IPS DF 6.9 (cell line): ENCODE data around the gene SLF2.

Experiments
- DNase-seq: peaks from one replicate; pipeline ENCODE4 v3.0.0-alpha.2; 2013; ENCODE audit warnings: low read depth, low spot score
- H3K27ac ChIP-seq: one replicate; pipeline ENCODE4 v1.5.1; 2013; ENCODE audit warnings: low read length, control low read depth
- H3K27me3 ChIP-seq: 2 replicates; pipeline ENCODE4 v1.6.1; 2013; ENCODE audit warnings: mild to moderate bottlenecking, low read length; ENCODE audit not compliant: control insufficient read depth, insufficient read depth
- H3K36me3 ChIP-seq: 2 replicates; pipeline ENCODE4 v1.6.1; 2013; ENCODE audit warnings: low read length; ENCODE audit not compliant: control insufficient read depth, insufficient read depth
- H3K4me1 ChIP-seq: 2 replicates; pipeline ENCODE4 v1.6.1; 2013; ENCODE audit warnings: low read length; ENCODE audit not compliant: control insufficient read depth, insufficient read depth
- H3K4me3 ChIP-seq: 2 replicates; pipeline ENCODE4 v1.5.1; 2013; ENCODE audit warnings: mild to moderate bottlenecking, low read length
- H3K9me3 ChIP-seq: 2 replicates; pipeline ENCODE4 v1.6.1; 2013; ENCODE audit warnings: low read length, inconsistent platforms; ENCODE audit not compliant: control insufficient read depth, insufficient read depth
- WGBS: extraction: QIAGEN DNeasy Blood & Tissue Kit; methylation state at CpG from one replicate; pipeline ENCODE4 v1.1.7; 2013; ENCODE audit warnings: mixed read lengths, missing lambda C conversion rate; ENCODE audit not compliant: insufficient read length, insufficient coverage; 5-methylcytosine and 5-hydroxymethylcytosine counted together

Gene SLF2

DNA sequence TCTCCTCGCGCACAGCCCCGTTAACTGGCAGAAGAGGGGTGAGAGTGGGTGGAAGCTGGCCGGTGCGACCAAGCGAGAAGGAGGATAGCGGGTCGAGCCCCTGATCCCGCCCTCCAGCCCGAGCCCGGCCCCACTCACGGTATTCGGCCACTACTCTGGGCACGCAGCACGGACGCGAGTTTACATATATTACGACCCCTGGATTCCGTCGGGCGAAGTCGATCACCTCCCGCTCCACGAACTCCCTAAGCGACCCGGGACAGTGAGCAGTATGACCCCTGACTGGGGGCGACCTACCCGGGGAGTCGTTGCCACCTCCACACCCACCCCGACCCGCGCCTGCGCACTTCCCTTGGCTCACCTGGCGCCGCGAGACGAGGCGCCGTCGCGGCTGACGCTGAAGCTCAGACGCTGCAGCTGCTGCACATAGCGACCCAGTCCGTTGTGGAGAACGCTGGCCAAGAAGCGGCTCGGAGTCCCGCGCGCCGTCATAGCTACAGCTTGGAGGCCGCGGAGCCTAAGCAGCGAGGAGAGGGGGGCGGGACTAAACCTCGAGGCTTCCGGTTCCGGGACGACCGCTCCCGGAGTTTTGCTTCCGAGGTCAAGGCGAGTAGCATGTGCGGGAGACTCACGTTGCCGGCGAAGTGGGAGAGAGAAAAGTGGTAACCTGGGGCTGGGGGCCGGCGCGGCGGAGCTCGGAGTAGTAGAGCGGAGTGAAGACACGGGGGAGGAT is 74.4 kb downstream of the SLF2 start, which contains the start of the genes MRPL43 and TWNK:
MRPL43 (minus strand) TSS at position 546 of the 733 bp plus-strand sequence; CDS start at position 492, 54 bp downstream.
TWNK (plus strand) TSS at position 592 of the 733 bp plus-strand sequence. CDS start 668 bp downstream, outside the sequence.
- peak within 1 kb of the TSS; percentile 84 for H3K4me3 ChIP-seq
- no peak within 1 kb of the TSS for H3K27ac ChIP-seq
- H3K36me3 ChIP-seq = peaks cover 23% of the 10 kb centered on the region
- no CpG with 5 or more reads among the region's 75 CpGs for WGBS
- no peaks in the 10 kb centered on the region for H3K9me3 ChIP-seq
- DNase-seq = no peak
- no peaks in the 10 kb centered on the region for H3K27me3 ChIP-seq
- H3K4me1 ChIP-seq = peaks cover 4% of the 10 kb centered on the region; the same call in 1 of the 2 replicates

DNA sequence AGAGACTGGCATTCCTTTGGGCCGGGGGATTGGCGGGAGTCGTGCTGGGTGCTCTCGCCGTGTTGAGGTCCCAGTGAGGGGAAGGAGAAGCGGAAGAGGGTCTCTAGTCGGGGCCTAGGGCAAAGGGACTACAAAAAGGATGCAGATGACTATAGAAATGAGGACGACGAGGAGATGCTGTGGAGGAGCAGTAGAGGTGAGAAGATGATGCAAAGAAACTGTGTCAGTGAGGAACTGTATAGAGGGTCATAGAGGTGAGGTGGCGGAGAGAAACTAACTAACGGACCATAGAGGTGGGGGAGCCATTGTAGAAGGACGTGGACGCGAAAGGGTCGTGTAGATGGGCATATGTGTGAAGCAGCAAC is 74.9 kb downstream of the SLF2 start:
- H3K27me3 ChIP-seq = no peaks in the 10 kb centered on the region
- no peaks in the 10 kb centered on the region for H3K9me3 ChIP-seq
- DNase-seq = no peak
- no peak overlapping the region for H3K27ac ChIP-seq
- peaks cover 4% of the 10 kb centered on the region; the same call in 1 of the 2 replicates for H3K4me1 ChIP-seq
- WGBS = no CpG with 5 or more reads among the region's 15 CpGs
- H3K36me3 ChIP-seq = peaks cover 23% of the 10 kb centered on the region
- peak overlapping the region; percentile 84 for H3K4me3 ChIP-seq

DNA sequence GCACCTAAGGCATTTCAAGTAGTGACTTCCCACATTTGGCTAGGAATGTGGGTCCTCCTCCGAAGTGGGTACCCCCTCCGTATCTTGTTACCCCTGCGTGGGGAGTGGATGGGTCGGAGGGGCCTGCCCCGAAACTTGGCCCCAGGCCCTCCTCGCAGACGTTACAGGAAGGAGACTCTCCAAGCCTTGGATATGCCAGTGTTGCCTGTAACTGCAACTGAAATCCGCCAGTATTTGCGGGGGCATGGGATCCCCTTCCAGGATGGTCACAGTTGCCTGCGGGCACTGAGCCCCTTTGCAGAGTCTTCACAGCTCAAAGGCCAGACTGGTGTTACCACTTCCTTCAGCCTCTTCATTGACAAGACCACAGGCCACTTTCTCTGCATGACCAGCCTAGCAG is 75.4 kb downstream of the SLF2 start:
- no peak overlapping the region for H3K27ac ChIP-seq
- peaks cover 25% of the 10 kb centered on the region for H3K36me3 ChIP-seq
- no CpG with 5 or more reads among the region's 10 CpGs for WGBS
- H3K27me3 ChIP-seq = no peaks in the 10 kb centered on the region
- no peaks in the 10 kb centered on the region for H3K9me3 ChIP-seq
- H3K4me3 ChIP-seq = peak overlapping the region; percentile 84
- H3K4me1 ChIP-seq = peaks cover 4% of the 10 kb centered on the region; the same call in 1 of the 2 replicates
- no peak for DNase-seq

DNA sequence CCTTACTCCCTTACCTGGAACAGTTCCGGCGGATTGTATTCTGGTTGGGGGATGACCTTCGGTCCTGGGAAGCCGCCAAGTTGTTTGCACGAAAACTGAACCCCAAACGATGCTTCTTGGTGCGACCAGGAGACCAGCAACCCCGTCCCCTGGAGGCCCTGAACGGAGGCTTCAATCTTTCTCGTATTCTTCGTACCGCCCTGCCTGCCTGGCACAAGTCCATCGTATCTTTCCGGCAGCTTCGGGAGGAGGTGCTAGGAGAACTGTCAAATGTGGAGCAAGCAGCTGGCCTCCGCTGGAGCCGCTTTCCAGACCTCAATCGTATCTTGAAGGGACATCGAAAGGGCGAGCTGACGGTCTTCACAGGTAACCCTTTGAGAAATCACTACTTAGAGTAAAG is 76.3 kb downstream of the SLF2 start:
- no peaks in the 10 kb centered on the region for H3K27me3 ChIP-seq
- peaks cover 4% of the 10 kb centered on the region; the same call in 1 of the 2 replicates for H3K4me1 ChIP-seq
- no peak overlapping the region for H3K27ac ChIP-seq
- H3K9me3 ChIP-seq = no peaks in the 10 kb centered on the region
- DNase-seq = no peak
- WGBS = no CpG with 5 or more reads among the region's 21 CpGs
- no peak overlapping the region for H3K4me3 ChIP-seq
- peaks cover 27% of the 10 kb centered on the region for H3K36me3 ChIP-seq

DNA sequence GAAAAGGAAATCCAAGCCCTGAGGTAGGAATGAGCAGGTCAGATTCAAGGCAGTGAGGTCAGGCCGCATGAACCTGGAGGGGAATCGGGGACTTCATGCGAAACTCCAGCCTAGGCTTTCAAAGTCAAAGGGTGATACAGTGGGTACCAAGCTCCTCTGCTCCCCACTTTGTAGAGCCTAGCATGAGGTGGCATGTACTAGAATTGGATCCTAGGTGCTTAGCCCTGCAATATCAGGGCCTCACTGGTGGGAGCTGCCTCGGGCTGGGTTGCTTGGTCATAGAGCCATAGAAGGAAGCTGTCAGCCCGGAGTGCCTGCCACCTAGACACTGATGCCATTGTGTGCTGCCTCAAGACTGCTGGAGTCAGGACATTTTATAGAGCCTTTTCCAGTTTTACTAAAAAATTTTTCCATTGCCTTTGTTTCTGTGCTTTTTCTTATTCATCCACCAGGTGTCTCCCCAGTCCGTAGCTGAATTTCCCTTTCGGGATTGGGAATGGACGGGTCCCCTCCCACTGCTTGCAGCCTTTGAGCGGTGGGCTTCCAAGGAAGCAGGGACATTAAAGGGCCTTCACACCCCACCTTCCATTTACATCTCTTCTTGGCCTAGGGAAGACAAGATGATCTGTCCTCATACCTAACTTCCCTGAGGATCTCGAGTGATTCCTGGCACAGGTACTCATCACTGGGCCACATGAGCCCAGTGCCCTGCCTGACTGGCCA is 81.4 kb downstream of the SLF2 start:
- Histone ChIP-seq H3K9me3 (no peaks in the 10 kb centered on the region), H3K27ac (no peak overlapping the region), H3K27me3 (no peaks in the 10 kb centered on the region), H3K4me1 (peaks cover 9% of the 10 kb centered on the region; the same call in 1 of the 2 replicates), H3K4me3 (no peak overlapping the region), H3K36me3 (peaks cover 23% of the 10 kb centered on the region)
- no peak for DNase-seq
- no CpG with 5 or more reads among the region's 10 CpGs for WGBS

DNA sequence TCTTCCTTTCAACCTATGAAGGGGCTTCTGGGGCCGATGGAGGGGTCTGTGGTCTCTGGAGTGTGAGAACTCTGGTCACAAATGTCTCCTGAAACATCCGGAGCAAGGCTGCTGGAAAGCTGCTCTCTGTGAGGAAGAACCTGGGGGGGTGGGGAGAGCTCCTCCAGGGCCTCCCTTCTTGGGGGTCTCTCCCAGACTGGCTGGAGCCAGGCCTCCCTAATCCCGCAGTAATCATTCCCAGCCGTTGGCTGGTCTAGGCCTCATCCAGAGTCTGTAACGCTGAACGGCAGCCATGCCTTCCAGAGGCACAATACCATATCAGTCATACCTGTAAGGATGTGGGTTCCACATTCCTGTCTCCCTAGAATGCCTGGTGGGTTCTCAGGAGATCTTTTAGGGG is 82.4 kb downstream of the SLF2 start:
- WGBS = no CpG with 5 or more reads among the region's 6 CpGs
- peaks cover 17% of the 10 kb centered on the region; the same call in 1 of the 2 replicates for H3K36me3 ChIP-seq
- no peak overlapping the region for H3K4me3 ChIP-seq
- H3K27me3 ChIP-seq = no peaks in the 10 kb centered on the region
- H3K9me3 ChIP-seq = no peaks in the 10 kb centered on the region
- peaks cover 9% of the 10 kb centered on the region; the same call in 1 of the 2 replicates for H3K4me1 ChIP-seq
- DNase-seq = no peak
- H3K27ac ChIP-seq = no peak overlapping the region

DNA sequence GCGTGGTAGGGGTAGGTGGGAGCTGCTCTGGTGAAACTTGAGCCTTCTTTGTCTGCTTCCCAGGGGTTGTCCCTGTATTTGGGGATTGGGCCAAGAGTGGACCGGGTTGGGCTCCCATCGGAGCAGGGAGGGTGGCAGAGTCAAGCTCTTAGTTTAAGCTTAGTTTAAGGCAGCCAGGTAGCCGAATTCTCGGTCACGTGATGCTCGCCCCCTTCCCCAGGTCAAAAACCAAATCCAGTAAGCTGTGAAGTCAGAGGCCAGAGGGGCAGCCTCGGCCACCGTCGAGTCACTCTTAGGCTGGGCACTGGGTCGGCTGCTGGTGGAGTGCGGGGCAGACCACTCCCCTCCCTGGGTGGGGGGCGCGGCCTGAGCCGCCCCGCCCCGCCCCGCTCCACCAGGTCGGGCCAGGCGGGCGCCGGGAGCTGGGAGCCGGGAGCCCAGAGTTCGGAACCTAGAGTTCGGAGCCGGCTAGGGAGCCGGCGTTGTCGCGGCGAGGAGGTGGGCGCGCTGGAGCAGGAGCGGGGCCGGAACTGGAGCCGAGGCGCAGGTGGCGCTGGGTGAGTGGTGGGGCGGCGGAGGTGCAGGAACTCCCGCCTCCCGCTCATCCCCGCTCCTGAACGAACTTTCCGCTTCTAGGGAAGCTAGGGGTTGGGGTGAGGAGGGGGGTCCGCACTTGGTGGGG is 84.1 kb downstream of the SLF2 start:
- Histone ChIP-seq H3K36me3 (0 out of 2 replicates have a peak, but pooled peaks cover 4% of the 10 kb centered on the region), H3K4me3 (peak overlapping the region; percentile 73; the same call in 1 of the 2 replicates), H3K4me1 (peaks cover 11% of the 10 kb centered on the region; the same call in 1 of the 2 replicates), H3K27me3 (no peaks in the 10 kb centered on the region), H3K9me3 (no peaks in the 10 kb centered on the region), H3K27ac (no peak overlapping the region)
- no CpG with 5 or more reads among the region's 46 CpGs for WGBS
- DNase-seq = no peak

DNA sequence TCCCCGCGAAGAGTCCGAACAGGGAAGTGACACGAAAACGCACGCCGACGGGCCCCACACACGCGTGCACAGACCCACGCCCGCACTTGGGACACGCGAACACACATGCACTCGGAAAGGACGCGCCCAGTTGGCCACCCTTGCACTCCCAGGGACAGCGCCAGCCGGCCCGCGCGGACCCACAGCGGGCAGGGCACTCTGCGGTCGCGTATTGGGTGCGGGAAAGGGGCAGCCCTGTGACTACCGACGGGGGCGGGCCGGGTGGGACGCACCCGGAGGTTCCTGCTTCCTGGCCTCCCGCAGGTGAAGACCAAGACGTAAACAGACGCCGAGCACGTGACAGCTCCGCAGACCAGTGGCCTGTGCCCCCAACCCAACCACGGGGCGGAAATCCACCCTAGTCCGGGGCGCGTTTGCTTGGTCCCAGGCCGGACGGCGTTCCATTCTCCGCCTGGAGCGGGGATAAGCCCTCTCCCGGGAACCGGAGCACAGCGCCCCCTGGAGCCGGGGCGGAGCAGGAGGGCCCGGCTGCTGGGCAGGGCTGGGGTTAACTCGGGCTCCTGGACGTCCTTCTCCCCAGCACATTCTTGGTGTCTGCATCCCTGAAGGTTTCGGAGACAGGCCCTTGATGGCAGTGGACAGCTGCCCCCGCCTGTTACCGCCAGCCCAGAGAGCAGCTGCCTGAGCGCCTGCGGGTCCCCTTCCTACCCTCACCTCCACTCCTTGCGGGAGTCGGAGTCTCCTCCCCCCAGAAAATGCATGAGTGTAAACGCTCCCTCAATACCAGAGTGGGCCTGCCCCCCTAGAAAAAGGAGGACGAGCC is 84.8 kb downstream of the SLF2 start:
- H3K27ac ChIP-seq = no peak overlapping the region
- H3K27me3 ChIP-seq = no peaks in the 10 kb centered on the region
- 0 out of 2 replicates have a peak, but pooled peaks cover 4% of the 10 kb centered on the region for H3K36me3 ChIP-seq
- DNase-seq = no peak
- H3K4me1 ChIP-seq = peaks cover 11% of the 10 kb centered on the region; the same call in 1 of the 2 replicates
- peak overlapping the region; percentile 73 for H3K4me3 ChIP-seq
- no peaks in the 10 kb centered on the region for H3K9me3 ChIP-seq
- no CpG with 5 or more reads among the region's 66 CpGs for WGBS

DNA sequence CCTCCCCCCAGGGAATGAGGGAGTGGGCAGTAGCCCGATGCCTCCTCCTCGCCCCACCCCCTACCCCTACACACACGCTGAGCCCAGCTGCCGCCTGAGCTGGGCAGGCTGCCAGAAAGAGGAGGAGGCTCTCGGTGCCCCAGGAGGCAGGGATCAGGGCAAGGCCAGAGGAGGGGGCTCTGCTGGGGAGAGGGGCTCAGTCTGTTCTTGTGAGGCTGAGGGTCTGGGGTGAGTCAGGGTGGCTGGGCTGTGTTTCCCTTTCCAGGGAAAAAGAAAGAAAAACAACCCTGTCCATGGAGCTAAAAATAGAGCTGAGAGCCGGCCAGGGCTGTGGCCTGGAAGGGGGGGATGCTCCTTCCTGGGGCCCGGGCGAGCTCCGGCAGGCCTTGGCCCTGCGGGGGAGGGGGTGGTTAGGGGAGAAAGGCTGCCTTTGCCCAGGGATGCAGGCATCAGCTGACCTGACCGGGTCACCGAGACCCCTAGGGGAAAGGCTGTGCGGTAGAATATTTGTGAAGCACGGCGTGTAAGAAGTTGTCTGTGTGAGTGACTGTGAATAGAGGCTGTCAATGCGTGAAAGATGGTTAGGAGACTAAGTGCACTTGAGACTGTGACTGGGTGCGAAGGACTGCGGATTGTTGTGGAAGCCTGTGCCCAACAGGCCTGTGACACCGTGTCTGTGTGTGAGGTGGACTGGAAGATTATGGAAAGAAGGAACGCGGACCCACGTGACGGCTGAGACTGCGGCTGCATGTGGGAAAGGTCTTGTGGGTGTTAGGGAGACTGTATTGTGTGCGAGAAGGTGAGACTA is 85.6 kb downstream of the SLF2 start:
- Histone ChIP-seq H3K9me3 (no peaks in the 10 kb centered on the region), H3K27ac (no peak overlapping the region), H3K4me3 (peak overlapping the region; percentile 73), H3K36me3 (peaks cover 7% of the 10 kb centered on the region), H3K27me3 (no peaks in the 10 kb centered on the region), H3K4me1 (peaks cover 11% of the 10 kb centered on the region; the same call in 1 of the 2 replicates)
- no peak for DNase-seq
- WGBS = no CpG with 5 or more reads among the region's 25 CpGs
